ENCODE results near the gene ZNF408.

ZNF408 gene

DNA sequence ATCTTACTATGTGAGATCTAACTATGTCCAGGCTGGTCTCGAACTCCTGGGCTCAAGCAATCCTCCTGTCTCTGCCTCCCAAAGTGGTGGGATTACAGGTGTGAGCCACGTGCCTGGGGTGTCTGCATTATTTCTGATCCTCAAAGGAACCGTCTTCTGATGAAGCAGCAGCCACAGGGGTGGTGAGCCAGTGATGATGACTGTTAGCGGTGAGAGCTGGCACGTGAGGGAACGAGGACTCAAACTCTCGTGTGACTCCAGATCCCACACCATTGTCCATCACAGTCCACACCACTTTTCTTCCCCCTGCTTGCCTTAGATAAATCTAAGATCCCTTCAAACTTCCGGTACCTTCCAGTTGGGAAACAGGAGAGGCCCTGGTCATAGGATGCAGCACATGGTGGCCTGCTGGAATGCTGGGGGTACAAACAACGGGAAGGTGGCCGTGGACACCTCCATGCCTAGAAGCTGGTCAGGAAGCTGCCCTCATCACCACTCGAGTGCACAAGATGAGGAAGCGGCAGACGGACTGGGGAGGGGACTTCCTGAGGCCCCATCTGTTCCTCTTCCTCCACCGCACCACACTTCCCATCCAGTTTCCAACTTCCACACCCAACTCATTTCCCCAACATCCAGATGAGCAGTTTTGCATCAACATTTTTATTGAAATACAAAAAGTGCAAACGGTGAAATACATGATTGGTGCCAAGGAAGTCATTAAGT lies 24.2 kb upstream of the ZNF408 start:
- no peak for DNase-seq

DNA sequence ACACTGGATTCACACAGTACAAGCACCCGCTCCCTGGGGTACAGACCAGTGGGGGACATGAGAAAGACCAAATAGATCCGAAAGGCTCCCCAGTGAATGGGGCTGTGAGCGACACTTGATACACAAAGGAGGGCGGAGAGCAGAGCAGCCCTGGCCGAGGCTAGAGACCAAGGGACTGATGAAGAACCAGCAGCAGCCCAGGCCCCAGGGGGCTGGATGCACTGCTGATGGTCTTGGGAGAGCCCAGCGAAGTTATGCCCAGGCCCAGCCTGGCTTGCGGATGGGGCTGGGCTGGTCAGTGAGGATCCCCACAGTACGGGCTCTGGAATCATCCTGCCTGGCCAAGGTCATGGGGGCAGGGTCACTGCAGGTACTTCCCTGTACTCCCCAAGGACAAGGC lies 23.7 kb upstream of the ZNF408 start:
- no peak for DNase-seq

DNA sequence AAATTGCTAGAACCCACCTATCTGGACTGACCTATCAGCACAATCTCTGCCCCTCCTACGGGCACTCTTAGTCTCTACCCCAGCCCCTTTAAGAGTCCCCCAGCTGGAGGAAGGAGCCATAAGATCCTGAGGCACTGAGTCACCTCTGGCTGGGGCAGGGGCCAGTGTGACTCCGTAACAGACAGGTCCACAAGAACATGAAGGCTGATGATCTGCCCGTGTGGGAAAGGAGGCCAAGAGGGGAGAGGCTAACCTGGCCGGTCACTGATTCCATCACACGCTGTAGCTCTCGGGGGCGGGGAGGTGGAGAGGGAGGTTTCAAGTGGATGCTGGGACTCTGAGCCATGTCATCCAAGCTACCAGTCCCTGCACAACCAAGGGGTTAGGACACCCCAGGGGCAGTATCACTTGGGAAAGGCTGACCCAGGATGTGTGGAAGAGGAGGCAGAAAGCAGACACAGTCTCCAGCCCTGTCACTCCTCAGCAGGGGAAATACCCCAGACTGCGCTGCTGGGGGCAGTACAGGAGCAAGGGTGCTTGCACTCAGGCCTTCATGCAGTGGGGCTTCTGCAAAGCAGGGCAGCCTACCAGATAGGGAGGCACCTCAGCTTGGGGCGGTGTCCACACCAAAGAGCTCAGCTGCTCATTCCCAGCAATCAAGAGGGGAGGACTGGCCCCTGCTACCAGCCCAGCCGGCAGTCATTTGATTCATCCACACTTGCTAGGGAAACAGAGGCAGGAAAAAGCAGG lies 22.7 kb upstream of the ZNF408 start:
- DNase-seq = no peak

DNA sequence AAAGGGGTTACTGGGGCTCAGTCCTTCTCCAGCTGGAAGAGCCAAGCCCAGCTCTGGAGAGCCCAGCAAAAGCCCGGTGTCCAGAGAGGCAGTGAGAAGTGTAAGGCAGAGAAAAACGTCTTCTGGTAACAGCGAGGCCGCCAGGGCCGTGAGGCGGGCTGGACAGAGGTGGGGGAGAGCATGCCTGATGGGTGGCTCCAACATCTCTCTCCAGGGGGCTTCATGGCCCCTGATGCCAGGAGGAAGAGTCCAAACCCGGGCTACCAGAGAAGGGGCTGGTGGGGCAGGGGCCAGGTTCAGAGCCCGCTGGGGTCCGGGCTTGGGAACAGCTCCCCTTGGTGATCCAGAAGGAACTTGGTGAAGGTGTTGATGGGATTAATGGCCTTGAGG lies 22.1 kb upstream of the ZNF408 start:
- DNase-seq = no peak

DNA sequence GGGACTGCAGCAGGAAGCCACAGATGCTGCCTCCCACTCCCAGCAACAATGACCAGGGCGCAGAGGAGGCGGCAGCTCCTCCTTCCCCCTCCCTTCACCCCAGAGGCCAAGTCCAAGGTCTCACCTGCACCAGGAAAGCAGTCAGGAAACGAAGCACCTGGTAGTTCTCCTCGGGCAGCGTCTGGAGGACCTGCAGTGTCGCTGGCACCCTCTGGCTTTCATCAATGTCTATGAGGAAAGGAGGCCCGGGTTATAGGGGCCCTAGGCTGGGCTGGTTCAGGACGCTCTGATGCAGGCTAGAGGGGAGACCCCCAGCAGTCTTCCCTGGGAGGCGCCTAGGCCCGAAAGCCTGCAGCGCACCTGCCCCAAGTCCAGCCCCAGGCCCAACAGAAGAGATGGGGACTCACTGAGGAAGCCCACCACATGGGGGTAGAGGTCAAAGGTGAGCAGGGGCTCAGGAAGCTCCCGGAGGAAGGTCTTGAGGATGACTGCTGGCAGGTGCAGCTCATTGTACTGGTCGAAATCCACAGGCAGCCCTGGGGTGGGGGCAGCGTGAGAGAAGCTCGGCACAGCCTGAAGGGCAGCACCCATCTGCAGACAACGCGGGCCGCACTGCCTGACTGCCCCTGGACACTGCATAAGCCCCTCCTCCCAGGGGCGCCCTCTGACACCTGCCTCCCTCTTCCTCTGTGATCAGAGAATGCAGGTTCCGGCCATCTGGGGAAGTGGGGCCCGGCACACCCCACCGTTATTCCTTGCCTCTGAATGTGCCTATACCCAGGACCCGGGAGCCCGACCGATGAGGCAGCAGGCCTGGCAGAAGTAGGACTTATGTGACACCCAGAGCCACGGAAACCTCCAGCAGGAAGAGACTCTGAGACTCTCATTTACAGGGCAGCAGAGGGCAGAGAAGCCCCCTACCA lies 21.3 kb upstream of the ZNF408 start:
- DNase-seq = no peak

DNA sequence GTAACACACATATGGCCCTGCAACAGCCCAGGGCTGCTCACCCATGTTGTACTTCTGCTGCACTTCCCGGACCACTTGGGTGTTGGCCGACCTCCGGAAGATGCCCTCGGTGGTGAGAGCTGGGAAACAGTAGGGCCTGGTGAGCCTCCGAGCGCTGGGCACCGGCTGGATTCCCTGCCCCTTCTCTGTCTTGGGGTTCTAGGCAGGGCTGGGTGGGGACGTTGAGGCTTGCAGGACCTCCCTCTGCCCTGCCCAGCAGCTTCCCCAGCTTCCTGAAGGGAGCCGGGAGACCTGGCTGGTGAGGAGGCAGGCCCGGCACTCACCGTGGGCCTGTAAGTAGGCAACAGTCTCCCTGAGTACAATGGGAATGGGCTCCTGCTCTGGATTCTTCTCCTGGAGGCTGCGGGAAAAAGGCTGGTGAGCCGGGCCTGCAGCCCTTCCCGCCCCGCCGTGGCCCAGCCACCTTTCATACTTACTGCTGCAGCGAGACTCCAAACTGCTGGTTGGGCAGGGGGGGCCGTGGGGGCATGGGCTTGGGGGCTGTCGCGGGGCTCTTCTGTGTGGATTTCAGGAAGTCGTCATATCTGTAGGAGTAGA lies 20.6 kb upstream of the ZNF408 start:
- no peak for DNase-seq

DNA sequence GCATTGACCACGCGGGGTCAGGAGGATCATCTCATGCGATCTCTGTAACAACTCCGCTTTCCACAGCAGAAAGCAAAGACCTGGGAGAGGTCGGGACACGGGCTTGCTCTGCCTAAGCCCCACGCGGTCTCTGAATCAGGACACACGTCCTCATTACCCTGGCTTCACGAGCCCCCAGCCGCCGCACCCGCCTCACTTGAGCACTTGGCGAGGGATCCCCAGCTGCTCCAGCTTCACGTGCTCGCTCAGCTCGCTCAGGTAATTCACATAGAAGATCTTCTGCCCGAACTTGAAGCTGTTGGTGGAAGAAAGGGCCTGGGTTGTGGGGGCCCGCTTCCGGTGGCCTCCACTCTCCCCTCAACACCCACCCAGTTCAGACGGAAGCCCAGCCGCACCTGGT lies 20.0 kb upstream of the ZNF408 start:
- DNase-seq = no peak

DNA sequence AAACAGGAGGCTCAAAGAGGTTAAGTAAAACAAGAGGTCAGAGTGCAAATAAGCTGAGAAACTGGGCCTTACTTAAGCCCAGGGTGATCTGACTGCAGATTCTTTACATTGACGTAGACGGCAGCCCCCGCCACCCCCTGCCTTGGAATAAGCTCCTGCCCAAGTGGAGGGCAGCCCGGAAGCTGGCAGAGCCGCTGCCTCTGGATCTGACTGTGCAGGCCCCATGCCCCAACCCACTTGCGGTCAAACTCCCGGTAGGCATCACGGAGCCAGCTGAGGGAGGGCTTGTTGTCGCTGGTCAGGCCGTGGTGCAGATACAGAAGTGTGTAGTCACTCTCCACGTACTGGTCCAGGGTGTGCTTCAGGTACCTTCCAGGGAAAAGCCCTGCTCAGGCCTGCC lies 19.0 kb upstream of the ZNF408 start:
- DNase-seq = no peak

DNA sequence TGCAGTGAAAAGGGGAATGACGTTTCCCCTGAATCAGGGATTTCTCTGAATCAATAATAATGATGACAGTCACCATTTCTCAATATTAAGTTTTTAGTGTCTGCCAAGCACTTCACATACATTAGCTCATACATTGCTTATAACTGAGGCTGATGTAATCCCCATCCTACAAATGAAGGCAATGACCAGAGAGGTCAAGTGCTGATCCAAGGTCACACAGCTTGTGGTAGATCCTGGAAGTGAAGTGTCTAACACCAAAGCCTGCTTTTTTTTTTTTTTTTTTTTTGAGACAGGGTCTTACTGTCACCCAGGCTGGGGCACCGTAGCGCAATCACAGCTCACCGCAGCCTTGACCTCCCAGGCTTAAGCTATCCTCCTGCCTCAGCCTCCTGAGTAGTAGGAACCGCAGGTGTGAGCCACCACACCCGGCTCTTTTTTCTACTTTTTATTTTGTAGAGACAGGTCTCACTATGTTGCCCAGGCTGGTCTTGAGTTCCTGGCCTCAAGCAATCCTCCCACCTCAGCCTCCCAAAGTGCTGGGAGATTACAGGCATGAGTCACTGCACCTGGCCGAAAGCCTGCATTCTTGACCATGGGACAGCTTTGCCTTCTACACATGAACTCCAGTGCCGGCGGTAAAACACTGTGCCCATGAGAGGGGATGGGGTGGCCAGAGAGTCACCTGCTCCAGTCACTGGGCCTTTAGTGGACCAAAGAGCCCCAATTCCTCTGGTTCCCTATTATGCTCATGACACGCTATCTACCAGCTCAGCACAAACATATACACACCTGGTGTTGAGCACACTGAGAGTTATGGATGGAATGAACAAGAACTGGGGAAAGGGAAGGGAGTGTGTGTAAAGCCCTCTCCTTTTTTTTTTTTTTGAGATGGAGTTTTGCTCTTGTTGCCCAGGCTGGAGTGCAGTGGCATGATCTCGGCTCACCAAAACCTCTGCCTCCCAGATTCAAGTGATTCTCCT lies 17.8 kb upstream of the ZNF408 start:
- DNase-seq = no peak

DNA sequence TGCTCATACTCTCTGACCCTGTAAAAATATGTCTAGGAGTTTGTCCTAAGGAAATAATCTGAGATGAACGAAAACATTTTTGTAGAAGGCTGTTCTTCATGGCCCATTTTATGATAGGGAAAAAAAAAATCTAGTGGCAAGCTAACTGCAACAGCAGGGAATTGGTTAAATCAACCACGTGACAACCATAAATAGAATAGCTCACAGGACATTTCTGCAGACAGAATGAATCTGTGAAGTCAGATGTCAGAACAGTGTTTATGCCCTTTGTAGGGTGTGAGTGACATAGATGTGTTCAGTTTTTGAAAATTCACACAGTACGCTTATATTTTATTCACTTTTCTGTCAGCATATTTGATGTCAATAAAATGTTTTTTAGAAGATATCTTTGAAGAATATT lies 16.5 kb upstream of the ZNF408 start:
- DNase-seq = no peak

DNA sequence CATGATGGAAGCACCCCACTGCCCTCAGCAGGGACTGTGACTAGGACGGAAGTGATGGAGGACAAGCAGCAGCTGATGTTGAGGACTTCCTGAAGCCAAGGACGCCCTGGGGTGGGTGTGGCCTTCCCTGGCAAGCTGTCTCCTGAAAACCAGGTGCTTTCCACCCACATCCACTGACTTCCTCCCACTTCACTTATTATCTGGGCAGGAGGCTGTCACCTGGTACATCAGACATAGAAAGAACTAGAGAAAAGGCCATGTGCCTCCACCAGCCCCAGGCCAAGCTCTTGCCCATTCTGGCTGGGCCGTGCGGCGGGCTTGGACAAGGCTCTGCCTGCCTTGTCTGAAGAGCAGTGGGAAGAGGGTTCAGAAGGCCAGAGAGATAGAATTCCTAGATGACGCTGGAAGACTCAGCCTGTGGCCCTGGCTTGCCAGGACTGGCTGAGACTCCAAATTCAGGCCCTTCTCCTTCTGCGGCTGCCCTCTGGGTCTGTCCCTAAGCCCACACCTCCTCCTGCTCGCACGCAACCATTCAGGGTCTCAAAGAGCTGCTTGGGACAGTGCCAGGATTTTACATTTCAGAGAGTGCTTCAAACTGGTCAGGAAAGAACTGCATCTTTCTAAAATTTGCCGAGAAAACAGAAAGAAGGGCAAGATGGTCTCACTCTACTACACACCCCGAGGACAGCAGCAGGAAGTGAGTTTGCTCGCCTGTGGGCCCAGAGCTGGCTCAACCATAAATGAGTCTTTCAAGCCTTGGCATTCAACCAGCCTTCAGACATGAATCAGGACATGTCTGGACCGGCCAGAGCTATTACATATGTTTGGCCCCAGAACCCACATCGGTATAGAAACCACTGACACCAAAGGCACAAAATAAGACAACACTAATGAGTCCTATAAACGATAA lies 13.7 kb upstream of the ZNF408 start:
- DNase-seq = no peak

DNA sequence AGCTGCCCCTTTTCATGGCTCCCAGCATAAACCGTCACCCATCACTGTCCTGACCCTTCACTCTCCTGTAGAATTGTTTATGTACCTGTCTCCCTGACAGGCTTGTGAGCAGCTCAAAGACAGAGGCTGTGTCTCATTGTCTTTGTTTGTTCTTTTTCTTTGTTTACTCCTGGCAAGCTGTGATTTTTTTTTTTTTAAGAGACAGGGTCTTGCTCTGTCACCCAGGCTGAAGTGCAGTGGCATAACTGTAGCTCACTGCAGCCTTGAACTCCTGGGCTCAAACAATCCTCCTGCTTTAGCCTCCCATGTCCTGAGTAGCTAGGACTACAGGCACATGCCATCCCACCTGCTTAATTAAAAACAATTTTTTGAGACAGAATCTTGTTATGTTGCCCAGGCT lies 10.1 kb upstream of the ZNF408 start:
- DNase-seq = no peak

DNA sequence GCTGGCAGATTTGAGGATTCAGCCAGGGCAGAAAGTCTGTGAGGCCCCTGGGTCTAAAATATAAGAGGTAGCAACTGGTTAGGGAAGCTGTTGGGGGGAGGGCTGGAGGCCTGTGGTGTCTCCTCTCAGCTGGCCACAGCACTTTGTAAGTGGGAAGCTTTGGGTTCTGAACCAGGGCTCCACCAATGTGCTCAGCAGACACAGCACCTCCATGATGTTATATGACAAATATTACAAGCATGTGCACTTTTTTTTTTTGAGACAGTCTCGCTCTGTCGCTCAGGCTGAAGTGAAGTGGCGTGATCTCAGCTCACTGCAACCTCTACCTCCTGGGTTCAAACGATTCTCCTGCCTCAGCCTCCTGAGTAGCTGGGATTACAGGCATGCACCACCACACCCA lies 8.4 kb upstream of the ZNF408 start:
- no peak for DNase-seq

DNA sequence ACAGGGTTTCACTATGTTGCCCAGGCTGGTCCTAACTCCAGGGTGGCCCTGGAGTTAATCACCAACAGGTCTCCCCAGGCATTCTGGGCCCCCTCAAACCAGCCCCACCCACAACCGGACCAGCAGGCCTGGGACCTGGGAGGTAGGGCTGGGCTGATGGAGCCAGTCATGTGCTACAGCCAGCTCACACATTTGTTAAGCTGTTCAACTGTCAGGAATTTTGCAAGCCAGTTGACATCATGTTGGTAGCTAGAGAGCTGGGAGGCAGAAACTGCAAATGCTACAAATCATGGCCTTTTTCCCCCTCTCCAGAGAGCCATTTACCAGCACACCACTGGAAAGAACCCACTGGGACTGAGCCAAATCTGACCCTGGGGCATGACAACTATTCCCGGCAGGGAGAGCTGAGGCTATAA lies 7.2 kb upstream of the ZNF408 start:
- no peak for DNase-seq

DNA sequence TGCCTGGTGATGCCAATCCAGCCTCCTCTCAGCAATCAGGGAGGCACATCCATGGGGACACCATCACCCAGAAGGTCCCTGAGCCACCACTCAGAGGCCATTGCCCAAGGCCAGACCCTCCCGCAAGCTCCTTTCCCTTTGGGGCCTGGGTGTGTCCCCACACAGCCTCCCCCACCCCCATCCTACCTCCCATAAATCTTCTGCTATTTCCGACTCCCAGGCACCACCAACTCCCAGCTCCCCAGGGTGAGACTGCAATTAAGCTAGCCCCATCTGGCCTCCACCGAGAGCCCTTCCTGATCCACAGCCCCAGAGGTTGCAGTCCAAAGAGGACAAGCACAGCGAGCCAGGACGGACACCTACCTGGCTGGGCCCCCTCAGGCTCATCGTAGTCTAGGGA lies 6.8 kb upstream of the ZNF408 start:
- no peak for DNase-seq

DNA sequence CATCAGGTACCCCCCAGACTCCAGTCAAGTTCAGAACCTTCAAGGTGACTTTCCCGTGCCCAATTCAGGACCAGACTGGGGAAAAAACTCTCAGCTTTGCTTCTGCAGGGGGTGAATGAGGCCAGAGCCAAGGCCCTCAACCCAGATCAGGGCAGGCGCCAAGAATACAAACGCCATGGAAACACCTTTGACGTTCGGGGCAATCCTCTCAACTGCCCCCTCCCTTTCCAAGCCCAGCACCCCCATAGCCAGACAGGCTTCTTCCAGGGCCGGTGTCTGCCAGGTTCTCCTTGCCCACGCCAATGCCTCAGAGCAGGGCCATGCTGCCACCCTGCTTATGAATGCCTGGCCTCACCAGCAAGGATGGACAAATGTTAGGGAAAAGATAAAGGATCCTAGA lies 6.2 kb upstream of the ZNF408 start:
- DNase-seq = no peak

DNA sequence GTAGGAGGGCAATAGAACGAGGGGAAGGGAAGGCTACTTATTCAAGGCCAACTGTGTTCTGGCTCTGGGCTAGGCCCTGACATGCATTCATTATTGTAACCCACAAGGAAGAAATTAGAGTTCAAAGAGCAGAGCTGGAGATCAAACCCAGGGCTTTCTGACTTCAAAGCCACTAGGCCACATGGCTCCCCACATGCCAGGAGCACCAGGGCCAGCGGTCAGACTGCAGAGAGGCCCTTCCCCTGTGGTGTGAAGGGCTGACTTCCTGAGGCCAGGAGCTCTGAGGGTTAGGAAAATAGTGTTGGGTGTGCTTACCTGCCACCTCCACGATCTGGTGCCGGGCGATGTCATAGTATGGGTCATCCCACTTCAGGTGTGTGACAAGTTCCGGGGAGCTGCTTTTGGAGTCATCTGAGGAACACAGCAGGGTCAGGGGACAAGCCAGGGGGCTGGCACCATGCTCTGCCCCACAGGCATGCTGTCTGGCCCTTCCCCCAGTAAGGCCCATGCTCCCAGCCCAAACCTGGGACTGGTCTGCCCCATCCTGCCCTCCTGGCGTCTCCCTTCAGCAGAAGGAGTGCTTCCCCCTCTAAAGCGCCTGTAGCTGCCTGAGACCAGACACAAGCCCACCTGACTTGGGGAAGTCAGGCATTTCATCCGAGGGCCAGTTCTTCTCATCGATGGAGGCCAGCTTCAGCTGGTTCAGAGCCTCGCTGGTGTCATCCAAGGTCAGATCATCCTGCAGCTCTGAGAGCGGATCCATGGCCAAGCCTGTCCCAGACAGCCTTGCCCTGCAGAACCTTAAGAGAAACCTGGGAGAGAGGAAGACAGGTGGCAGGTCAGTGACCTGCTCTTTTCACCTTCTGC lies 5.3 kb upstream of the ZNF408 start:
- DNase-seq = no peak

DNA sequence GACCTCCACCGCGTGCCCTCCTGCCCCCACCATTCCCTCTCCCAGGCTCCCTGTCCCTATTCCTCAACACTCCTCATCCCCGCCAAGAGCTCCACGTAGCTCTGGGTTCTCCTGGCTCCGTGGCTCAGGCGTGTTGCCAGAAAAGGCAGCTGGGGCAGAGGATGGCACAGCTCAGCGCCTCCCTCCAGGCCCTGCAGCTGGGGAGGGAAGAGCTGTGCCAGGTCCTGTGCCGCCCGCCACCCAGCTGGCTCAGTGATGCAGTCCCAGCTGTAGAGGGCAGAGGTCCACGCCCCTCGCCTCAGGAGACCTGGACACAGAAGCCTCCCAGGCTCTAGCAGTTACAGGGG lies 4.6 kb upstream of the ZNF408 start:
- DNase-seq = no peak

DNA sequence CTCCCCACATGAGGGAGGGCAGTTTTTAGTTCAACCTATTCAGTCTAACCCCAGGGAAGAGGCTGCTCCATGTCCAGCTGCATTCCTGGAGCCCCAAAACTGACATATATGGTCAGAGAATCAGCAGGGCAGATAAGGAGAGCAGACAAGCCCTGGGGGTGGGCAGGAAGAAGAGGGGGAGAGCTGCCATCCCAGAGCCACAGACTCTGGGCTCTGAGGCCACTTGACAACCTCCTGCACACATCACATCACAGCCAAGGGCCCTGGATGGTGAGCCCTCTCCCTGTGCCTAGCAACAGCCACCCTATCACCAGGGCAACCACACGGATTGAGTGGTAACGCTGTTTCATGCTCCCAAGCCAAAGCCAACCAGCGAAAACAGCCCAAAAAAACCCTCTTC lies 3.5 kb upstream of the ZNF408 start:
- DNase-seq = no peak

DNA sequence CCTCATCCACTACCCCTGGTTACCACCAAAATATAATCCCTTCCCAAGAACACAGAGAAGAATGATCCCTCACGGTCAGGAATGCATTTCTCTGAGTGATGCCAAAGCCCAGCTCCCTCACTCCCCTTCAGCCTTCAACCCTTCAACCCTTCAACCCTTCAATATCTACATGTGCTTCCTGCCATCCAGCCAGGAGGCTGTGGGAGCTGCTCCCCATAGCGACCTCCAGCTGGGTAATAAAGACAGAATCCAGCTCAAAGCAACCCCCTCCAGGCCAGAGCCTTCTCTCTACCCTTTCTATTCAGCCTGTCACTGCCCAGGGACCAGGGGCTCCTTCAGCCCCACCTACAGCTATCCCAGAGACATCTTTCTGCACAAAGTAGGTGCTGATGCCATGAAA lies 3.1 kb upstream of the ZNF408 start:
- no peak for DNase-seq

All from NCI-H345 (cell line).